Fibroblast of lung (primary cell): ENCODE results near the gene LRRC42. TPM values are rescaled to one million over a fixed set of nuclear protein-coding genes. Genes with fewer than 3 reads are reported as not detected.

Experiments used
- DNase-seq, 2 donors: peaks; one replicate each; pipeline versions ENCODE4 v3.0.0 to v3.0.0-alpha.2; 2010; ENCODE audit warnings: low read depth in 2 of 2
- H2AFZ ChIP-seq: 2 replicates; pipeline ENCODE4 v1.5.1; 2012; ENCODE audit warnings: low read length, control low read depth, inconsistent platforms
- H3K27ac ChIP-seq: 2 replicates; pipeline ENCODE4 v1.5.1; 2011; ENCODE audit warnings: low read length, control low read depth; ENCODE audit not compliant: insufficient read depth
- H3K27me3 ChIP-seq: 2 replicates; pipeline ENCODE4 v1.5.1; 2011; ENCODE audit warnings: mild to moderate bottlenecking, low read length; ENCODE audit not compliant: control insufficient read depth, insufficient read depth
- H3K36me3 ChIP-seq: 2 replicates; pipeline ENCODE4 v1.5.1; 2011; ENCODE audit warnings: low read length; ENCODE audit not compliant: control insufficient read depth, insufficient read depth
- H3K4me1 ChIP-seq: 2 replicates; pipeline ENCODE4 v1.5.1; 2011; ENCODE audit warnings: low read length; ENCODE audit not compliant: control insufficient read depth, insufficient read depth; ENCODE audit errors: extremely low read depth
- H3K4me2 ChIP-seq: 2 replicates; pipeline ENCODE4 v1.5.1; 2011; ENCODE audit warnings: low read length, control low read depth; ENCODE audit not compliant: insufficient read depth; ENCODE audit errors: extremely low read depth
- H3K4me3 ChIP-seq, 4 experiments: fragments of 200-600 bp in 1 of 4; sonication (generic) in 1 of 4; replicated peaks in 1 of 4; 2 replicates each; pipeline ENCODE4 v1.5.1; 2011 to 2016; ENCODE audit warnings: low read length in 4 of 4, low read depth in 3 of 4, mild to moderate bottlenecking in 3 of 4, control low read depth in 2 of 4, inconsistent platforms in 1 of 4, mixed read lengths in 1 of 4; ENCODE audit not compliant: insufficient read depth in 1 of 4; ENCODE audit errors: control extremely low read depth in 1 of 4
- H3K79me2 ChIP-seq: 2 replicates; pipeline ENCODE4 v1.5.1; 2012; ENCODE audit warnings: mild to moderate bottlenecking, low read length, inconsistent platforms; ENCODE audit not compliant: control insufficient read depth, insufficient read depth
- H3K9ac ChIP-seq: 2 replicates; pipeline ENCODE4 v1.5.1; 2011; ENCODE audit warnings: mild to moderate bottlenecking, low read length, control low read depth; ENCODE audit not compliant: insufficient read depth
- H3K9me3 ChIP-seq: 2 replicates; pipeline ENCODE4 v1.5.1; 2012; ENCODE audit warnings: low read depth, low read length; ENCODE audit not compliant: control insufficient read depth, insufficient read depth
- H4K20me1 ChIP-seq: 2 replicates; pipeline ENCODE4 v1.5.1; 2011; ENCODE audit warnings: low read length; ENCODE audit not compliant: control insufficient read depth, insufficient read depth; ENCODE audit errors: extremely low read depth
- EZH2 ChIP-seq: IDR thresholded peaks from 2 replicates; pipeline ENCODE4 v1.5.1; 2012; ENCODE audit warnings: low read length, control low read depth, mild to moderate bottlenecking; ENCODE audit errors: missing control alignments
- polyA plus RNA-seq, 2 donors: library from polyadenylated mRNA; depleted of rRNA in 1 of 2; stranded (reverse) in 1 of 2; unstranded in 1 of 2; fragments of >200 nt; gene quantifications; 2 replicates each; pipeline ENCODE4 v1.2.1, GENCODE V29; 2011 to 2012; ENCODE audit warnings: missing spikeins in 1 of 2
- total RNA-seq: library from RNA; depleted of rRNA; stranded (reverse); fragments of >200 nt; gene quantifications from 2 replicates; pipeline ENCODE4 v1.2.1, GENCODE V29; 2014
- TF ChIP-seq, protein P1 (sequence below), 2 donors: IDR thresholded peaks in 1 of 2; conservative IDR thresholded peaks in 1 of 2; 1 replicate in 1 of 2; 2 replicates in 1 of 2; pipeline ENCODE4 v1.5.1; 2011 to 2012; ENCODE audit warnings: low read length in 2 of 2, control low read depth in 1 of 2, inconsistent platforms in 1 of 2, low read depth in 1 of 2, mild to moderate bottlenecking in 1 of 2

LRRC42 gene
- total and polyA plus RNA-seq, 2 donors (not counting 1 experiment from before 2014, with no cell fraction given): 34.0 to 50.2 TPM

GRCh38 chr1:53927376-53927881 lies 18.7 kb upstream of the LRRC42 start:
- Histone ChIP-seq H3K4me1 (no peaks in the 10 kb centered on the region), H3K27ac (no peak overlapping the region), H3K36me3 (no peaks in the 10 kb centered on the region), H3K79me2 (no peaks in the 10 kb centered on the region), H3K4me3 (no peak overlapping the region), H3K4me2 (no peak overlapping the region), H4K20me1 (no peaks in the 10 kb centered on the region), H3K9ac (no peak overlapping the region), H3K9me3 (no peaks in the 10 kb centered on the region), H2AFZ (no peak overlapping the region), H3K27me3 (no peaks in the 10 kb centered on the region)
- TF ChIP-seq, protein P1, sequence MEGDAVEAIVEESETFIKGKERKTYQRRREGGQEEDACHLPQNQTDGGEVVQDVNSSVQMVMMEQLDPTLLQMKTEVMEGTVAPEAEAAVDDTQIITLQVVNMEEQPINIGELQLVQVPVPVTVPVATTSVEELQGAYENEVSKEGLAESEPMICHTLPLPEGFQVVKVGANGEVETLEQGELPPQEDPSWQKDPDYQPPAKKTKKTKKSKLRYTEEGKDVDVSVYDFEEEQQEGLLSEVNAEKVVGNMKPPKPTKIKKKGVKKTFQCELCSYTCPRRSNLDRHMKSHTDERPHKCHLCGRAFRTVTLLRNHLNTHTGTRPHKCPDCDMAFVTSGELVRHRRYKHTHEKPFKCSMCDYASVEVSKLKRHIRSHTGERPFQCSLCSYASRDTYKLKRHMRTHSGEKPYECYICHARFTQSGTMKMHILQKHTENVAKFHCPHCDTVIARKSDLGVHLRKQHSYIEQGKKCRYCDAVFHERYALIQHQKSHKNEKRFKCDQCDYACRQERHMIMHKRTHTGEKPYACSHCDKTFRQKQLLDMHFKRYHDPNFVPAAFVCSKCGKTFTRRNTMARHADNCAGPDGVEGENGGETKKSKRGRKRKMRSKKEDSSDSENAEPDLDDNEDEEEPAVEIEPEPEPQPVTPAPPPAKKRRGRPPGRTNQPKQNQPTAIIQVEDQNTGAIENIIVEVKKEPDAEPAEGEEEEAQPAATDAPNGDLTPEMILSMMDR (conservative IDR thresholded peaks at IDR 0.05 in 1 of 2, IDR thresholded peaks at IDR 0.05 in 1 of 2; ENCODE audit: low read depth in 1 of 2, low read length in 2 of 2): no peak
- no peak for TF ChIP-seq EZH2
- no peak for DNase-seq

GRCh38 chr1:53929246-53929960 lies 16.7 kb upstream of the LRRC42 start:
- Histone ChIP-seq H3K36me3 (no peaks in the 10 kb centered on the region), H2AFZ (no peak overlapping the region), H3K27me3 (no peaks in the 10 kb centered on the region), H4K20me1 (no peaks in the 10 kb centered on the region), H3K4me3 (no peak overlapping the region), H3K27ac (no peak overlapping the region), H3K4me2 (no peak overlapping the region), H3K4me1 (no peaks in the 10 kb centered on the region), H3K9ac (no peak overlapping the region), H3K79me2 (no peaks in the 10 kb centered on the region), H3K9me3 (no peaks in the 10 kb centered on the region)
- DNase-seq: no peak
- TF ChIP-seq, protein P1 (conservative IDR thresholded peaks at IDR 0.05 in 1 of 2, IDR thresholded peaks at IDR 0.05 in 1 of 2; ENCODE audit: low read depth in 1 of 2, low read length in 2 of 2): no peak
- no peak for TF ChIP-seq EZH2

DNA sequence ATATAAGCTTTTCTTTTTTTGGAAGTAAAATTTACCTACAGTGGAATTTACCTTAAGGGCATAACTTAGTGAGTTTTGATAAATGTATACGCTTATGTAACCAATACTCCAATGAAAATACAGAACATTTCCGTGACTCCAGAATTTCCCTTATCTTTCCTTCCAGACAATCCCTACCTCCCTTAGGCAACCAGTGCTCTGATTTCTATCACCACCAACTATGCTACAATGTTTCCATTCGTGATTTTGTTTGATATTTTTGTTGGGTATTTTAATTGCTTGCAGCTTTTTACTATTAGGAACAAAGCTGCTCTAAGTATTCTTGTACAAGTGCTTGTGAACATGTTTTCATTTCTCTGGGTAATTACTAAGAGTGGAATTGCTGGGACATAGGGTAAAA lies 15.2 kb upstream of the LRRC42 start:
- H3K79me2 ChIP-seq: no peaks in the 10 kb centered on the region
- H3K9ac ChIP-seq: no peak overlapping the region
- H3K4me2 ChIP-seq: no peak overlapping the region
- H3K4me1 ChIP-seq: no peaks in the 10 kb centered on the region
- TF ChIP-seq, protein P1 (conservative IDR thresholded peaks at IDR 0.05 in 1 of 2, IDR thresholded peaks at IDR 0.05 in 1 of 2; ENCODE audit: low read depth in 1 of 2, low read length in 2 of 2): no peak
- TF ChIP-seq EZH2: no peak
- no peaks in the 10 kb centered on the region for H3K9me3 ChIP-seq
- H3K4me3 ChIP-seq: no peak overlapping the region
- H3K36me3 ChIP-seq: no peaks in the 10 kb centered on the region
- no peak for DNase-seq
- no peak overlapping the region for H2AFZ ChIP-seq
- no peaks in the 10 kb centered on the region for H4K20me1 ChIP-seq
- no peak overlapping the region for H3K27ac ChIP-seq
- H3K27me3 ChIP-seq: no peaks in the 10 kb centered on the region
